NCI-H2227 (cell line): ENCODE data around the gene HPD.
A peak's percentile ranks its signal among the peaks of the same experiment; 100 is the strongest.
"Not testable (repeated sequence)": the region's sequence is repeated elsewhere in the genome, so short reads cannot be mapped to it uniquely, and the experiment has no call there.

Source experiments
- DNase-seq: peaks from one replicate; lab custom pipeline; 2025; ENCODE audit not compliant: unreplicated experiment; lab: John Stamatoyannopoulos, UW

Gene HPD

GRCh38 chr12:121800694-121801594 lies 57.7 kb downstream of the HPD start:
- peak; percentile 80 for DNase-seq

DNA sequence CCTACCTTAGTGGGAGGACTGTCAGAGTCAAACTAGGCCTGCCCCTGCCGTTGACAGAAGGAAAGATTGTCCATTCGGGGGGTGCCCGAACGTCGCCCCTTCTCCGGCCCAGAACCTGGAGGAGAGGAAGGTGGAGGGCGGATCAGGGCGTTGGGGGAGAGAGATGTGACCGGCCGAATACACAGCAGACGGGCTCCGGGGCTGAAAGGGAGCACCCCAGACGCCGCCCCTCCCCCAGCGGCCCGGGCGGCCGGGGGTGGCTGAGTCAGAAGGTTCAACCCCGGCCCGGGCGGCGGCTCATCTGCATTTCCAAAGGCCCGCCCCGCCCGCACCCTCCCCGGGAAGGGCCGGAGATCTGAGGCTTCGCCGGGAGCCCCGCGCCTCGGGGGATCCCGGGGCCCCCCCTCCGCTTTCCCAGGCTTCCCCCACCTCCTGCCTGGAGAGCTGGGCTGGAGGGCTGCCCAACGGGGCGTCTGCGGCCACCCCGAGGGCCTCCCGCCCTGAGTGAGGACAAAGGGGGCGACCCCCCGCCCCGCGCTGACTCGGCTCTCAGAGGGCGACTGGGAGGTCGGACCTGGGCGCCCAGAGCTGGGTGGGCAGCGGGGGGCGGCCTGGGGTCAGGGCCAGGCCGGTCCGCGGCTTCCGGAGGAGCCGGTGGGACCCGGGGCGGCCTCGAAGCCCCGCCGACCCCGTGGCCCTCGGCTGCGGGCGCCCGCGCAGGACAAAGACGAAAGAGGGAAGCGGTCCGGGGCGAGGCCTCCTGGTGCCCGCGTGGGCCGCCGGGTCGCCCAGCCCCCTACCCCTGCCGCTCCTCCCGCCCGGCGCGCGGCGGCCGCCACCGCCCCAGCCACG lies 58.6 kb downstream of the HPD start:
- peak; percentile 69 for DNase-seq

DNA sequence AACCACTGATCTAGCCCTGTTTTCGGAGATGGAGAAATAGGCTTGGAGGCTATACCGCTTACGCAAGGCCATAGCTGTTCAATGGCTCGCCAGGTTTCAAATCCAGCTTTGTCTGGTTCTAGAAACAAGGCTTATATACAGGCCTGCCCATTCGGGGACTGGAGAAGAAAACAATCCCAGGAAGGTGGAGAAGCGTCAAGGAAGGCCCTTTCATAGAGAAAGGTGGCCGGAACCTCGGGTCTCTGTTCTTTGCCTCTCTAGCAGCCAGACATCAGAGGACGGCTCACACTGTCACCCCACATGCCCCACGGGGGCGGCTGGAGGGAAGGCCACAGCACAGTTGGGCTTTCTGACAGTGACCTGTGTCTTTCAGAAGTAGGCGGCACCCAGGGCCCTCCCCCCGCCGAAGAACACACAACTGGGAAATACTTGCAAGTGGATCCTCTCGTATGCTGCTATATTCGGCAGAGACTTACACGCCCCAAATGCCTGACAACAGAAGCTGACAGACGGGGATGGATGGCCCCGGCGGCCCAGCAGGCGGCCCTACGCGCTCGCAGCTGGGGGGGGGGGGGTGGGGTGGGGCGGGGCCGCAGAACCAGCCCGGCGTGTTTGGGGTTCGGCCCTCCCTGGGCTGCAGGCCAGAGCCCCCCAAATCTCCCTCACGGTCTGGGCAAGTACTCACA lies 59.4 kb downstream of the HPD start:
- peak; percentile 85 for DNase-seq

GRCh38 chr12:121798787-121799155 lies 59.9 kb downstream of the HPD start:
- peak; percentile 50 for DNase-seq

DNA sequence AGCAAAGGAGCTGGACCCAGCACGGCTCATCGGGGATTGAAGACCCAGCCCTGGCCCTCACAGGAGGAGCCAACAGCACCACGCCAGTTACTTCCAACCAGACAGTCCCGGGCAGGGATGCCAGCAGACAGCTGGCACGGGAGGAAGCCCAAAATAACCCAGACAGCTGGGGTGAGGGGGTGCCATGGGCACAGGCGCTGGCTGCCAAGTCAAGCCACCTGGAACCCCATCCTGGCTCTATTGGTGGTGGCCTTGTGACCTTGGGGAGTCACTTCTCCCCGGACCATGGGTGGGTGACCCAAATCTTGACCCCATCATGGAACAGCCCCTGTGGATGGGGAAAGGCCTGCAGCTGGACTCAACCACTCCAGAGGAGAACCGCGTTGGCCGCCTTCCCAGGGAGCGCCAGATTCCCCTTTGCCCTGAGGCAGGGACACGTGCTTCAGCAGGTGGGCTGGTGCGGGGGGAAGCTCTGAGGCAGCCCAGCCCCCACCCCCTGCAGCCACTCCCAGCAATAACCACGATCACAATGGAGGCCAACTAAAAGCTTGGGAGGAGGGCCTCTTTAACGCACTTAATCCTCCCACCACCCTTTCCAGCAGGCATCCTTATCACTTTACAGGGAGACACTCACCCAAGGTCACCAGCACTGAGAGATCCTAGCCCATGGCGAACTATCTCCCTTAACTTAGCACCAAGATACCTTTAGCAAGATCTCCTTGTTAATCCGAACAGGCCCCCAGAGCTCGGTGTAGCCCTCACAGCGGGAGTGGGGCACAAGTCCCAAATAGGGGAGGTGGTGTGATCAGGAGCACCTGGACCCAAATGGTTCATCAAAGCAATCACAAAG lies 60.5 kb downstream of the HPD start:
- DNase-seq, result peak; percentile 81

GRCh38 chr12:121796855-121797751 lies 61.6 kb downstream of the HPD start:
- DNase-seq, result peak; percentile 87

- DNase-seq, result peak; percentile 87
These were observed 63.4 kb downstream of the HPD start for GRCh38 chr12:121795034-121795968.

DNA sequence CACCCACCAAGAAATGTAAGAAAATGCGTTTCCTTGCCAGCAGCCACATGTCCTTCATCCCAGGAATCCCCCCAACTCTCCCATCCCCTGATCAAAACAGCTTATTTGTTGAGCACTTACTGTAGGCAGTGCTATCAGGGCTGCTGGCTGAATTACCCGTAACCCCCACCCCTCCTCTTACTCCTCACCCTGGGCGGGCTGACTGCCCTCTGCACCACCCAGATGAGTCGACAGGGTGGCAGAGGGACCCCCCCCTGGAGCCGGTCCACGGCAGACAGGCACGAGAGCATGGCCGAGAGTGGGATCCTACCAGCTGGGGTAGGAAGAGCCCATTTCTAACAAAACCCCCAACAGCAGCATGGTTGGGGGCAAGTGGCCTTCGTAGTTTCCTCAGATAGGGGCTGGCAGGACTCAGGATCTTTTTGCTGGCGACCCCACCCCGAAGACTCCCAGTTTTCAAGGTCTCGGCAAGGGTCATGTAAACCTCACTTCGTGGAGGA lies 64.1 kb downstream of the HPD start:
- DNase-seq, result no peak

DNA sequence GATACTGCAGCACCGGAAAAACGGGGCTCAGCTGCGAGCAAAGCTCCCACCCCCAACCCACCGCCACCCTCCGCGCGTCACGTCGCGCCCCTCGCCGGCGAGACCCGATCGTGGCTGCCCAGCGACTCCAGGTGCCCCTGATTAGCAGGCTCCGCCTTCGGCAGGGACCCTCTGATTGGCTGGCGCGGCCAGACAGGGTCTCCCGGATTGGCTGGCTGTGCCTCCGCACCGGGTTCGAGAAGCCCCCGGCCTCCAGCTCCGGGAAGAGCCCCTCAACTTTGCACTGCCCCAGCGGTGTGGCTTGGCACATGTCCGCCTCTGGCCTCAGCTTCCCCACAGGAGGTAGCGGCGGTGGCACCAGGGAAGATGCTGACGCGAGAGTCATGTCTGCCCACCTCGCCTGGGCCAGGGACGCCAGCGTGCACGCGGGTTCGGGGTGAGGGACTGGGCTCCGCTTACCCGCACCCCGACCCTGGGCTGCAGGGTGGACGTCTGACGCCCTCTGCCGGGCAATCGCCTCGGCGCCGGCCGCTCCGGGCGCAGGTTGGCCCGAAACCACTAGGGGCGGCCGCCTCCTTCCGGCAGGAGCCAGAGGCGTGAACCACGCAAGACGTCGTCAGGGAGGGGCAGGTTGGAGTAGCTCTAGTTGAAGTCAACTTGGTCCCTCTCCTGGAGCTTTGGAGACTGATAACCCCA lies 64.7 kb downstream of the HPD start:
- peak; percentile 92 for DNase-seq

DNA sequence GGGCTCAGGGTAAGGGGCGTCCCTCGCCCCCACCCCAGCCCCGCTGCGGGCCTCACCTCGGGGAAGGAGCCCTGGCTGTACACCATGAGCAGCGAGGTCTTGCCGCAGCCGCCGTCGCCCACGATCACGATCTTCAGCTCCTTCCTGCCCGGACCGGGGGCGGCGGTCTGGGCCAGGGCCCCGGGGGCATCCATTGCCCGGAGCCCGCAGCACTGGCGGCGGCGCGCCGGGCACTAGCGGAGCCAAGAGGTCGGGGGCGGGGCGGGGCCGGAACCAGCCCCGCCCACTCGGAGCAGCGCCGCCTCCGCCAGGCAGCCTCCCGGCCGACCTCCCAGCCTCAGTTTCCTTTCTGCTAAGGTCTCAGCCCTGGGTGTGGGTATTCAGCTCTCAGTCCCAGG lies 65.2 kb downstream of the HPD start, which contains the start of gene RHOF:
RHOF (minus strand) TSS at position 249 of the 398 bp plus-strand sequence; CDS start at position 194, 55 bp downstream.
- DNase-seq, result no peak

DNA sequence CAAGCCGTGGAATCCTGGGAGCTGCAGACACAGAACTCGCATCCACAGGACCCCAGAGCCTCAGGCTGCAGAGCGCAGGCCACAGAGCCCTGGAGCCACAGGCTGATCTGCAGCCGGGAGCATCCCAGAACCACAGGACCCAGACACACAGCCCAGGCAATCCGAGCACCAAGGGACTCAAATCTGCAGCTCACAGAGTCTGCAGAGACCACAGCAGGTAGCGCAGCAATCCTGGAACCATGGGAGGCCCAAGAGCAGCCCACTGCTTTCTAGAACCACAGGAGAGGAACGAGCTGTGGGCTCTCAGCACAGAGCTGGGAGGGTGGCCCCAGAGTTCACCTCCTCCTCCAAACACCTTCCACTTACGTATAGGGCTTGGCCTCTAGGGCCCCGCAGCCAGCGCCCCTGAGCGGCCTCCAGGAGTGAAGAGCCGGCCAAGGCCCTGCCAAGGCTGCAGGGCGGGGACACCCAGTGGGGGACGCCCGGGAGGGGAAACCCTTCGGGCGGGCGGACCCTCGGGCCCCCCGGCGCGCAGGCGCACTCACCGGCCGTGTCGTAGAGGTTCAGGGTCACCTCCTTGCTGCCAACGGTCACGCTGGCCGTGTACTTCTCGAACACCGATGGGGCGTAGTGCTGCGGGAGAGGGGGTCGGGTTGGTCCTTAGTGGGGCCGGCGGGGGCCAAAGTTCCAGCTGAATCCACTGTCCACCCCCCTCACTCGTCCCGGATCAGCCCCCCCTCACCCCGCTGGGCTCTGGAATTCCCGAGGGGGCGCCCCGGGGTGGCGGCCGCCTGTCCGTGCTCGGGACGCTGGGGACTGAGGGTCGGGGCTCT lies 65.8 kb downstream of the HPD start:
- DNase-seq, result no peak

DNA sequence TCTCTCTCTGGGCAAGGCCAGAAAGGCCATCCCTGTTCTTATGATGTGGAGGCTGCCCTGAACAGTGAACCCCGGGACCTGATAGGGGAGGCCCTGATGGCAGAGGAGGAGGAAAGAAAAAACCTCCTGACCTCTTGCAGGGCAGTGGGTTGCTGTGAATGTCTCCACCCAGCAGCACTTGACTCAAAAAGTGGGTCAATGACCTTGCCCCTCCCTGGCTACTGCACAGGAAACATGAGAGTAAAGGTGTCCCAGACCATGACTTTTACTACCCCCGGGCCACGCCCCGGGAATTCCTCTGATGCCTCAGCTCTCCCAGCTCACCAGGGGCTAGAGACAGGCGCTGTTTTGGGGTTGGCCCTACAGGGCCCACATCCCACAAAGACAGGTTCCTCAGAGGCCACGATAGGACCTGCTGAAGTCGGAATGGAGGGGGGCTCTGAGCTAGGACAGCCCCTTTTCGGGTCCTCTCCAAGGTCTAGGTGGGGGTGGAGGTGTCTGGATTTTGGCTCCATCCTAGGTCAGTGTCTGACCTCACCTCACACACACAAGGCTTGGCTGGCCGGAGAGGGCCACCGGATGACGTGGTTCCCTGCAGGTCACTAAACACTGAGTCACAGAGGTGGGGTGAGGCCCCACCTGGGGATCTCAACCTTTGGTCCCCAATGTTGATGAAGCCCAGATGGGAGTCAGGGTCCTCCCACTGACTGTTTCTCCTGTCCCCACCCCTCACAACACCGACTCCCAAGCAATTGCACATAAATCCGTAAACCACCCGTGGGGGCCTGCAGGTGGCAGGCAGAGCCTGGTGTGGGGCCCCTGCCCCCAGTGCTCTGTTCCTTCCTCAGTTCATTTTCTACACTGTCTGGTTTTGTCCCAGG lies 66.7 kb downstream of the HPD start:
- DNase-seq, result no peak

- not testable (repeated sequence) for DNase-seq
These were observed 67.9 kb downstream of the HPD start for GRCh38 chr12:121790785-121791184.

DNA sequence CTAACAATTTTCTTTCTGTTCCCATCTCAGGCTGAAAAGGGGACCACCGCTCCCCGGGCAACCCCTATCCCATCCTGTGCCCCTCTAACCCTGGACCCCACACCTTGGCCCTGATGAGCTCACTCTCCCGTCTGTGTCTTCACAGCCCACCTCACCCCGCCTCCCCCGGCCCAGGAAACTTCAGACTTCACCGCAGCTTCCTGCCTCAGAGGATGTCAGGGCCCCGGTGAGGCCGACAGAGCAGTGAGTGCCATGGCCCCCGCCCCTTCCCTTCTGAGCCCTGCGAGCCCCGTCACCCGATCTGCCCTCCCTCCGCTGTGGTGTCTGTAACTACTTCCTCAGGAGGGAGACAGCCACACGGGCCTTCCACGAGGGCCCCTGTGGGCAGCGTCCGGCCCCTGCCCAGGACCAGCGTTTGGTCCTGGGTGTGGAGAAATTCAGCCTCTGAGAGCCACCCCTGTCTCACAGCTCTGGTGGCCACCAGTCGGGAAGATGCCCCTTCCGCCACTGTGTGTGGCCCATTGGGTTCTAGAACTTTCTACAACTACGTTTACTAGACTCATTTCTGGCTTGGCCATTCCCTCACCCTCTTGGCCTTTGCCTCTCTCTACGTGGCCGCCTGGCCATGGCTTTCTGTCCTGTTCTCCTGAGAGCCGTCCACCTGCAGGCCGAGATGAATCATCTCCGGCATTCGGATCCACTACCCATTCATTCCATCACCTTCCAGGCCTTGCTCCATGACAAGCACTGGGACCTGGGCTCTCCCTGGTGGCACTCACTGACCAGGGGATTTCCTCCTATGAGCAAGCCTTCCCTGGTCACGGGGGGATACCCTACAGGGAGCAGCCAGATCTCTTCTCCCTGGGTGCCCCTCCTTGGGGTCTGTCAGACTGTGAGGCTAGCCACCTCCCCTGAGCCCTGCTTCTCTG lies 68.6 kb downstream of the HPD start:
- no peak for DNase-seq
